NCI-H2171 (cell line): ENCODE results near the gene CLCN2.

Experiments
- DNase-seq: peaks from one replicate; lab custom pipeline; 2025; lab: John Stamatoyannopoulos, UW

The CLCN2 gene

GRCh38 chr3:184380627-184381260 lies 19.3 kb upstream of the CLCN2 start:
- DNase-seq: no peak

- peak; percentile 26 for DNase-seq
Measured at GRCh38 chr3:184380185-184380626, 18.8 kb upstream of the CLCN2 start.

- no peak for DNase-seq
Measured at GRCh38 chr3:184379358-184380184, 18.2 kb upstream of the CLCN2 start, which contains the start of gene CHRD. TSS of gene CHRD (plus strand) at chr3:184380054. CDS start at chr3:184380319, 265 bp downstream.

GRCh38 chr3:184378651-184379357 lies 17.4 kb upstream of the CLCN2 start:
- no peak for DNase-seq

- no peak for DNase-seq
Measured at GRCh38 chr3:184377882-184378445, 16.6 kb upstream of the CLCN2 start, which contains the start of gene THPO. TSS of gene THPO (minus strand) at chr3:184378207. CDS start at chr3:184376259, 1,948 bp downstream.

GRCh38 chr3:184377374-184377773 lies 16.0 kb upstream of the CLCN2 start:
- no peak for DNase-seq

GRCh38 chr3:184375747-184376461 lies 14.5 kb upstream of the CLCN2 start:
- no peak for DNase-seq

- no peak for DNase-seq
Measured at GRCh38 chr3:184373422-184373821, 12.0 kb upstream of the CLCN2 start.

GRCh38 chr3:184372911-184373310 lies 11.5 kb upstream of the CLCN2 start:
- DNase-seq: no peak

GRCh38 chr3:184372296-184372821 lies 11.0 kb upstream of the CLCN2 start:
- DNase-seq: no peak

GRCh38 chr3:184371570-184372018 lies 10.2 kb upstream of the CLCN2 start:
- peak; percentile 75 for DNase-seq

- DNase-seq: no peak
Measured at GRCh38 chr3:184368586-184369183, 7.3 kb upstream of the CLCN2 start.

GRCh38 chr3:184368116-184368515 lies 6.7 kb upstream of the CLCN2 start:
- DNase-seq: no peak

- DNase-seq: no peak
Measured at GRCh38 chr3:184366619-184367289, 5.3 kb upstream of the CLCN2 start.

- peak; percentile 98 for DNase-seq
Measured at GRCh38 chr3:184362668-184363546, 1.5 kb upstream of the CLCN2 start.

GRCh38 chr3:184361932-184362667 lies 695 bp upstream of the CLCN2 start:
- DNase-seq: peak; percentile 51

GRCh38 chr3:184360929-184361531 lies 375 bp downstream of the CLCN2 start:
- no peak for DNase-seq
